GM21528 (cell line): ENCODE measurements around the gene KATNAL1.

ENCODE experiments used
- ATAC-seq: cut with Tn5 transposase; IDR thresholded peaks from one replicate; pipeline ENCODE4 v1.9.1; 2021; ENCODE audit warnings: mild to moderate bottlenecking, moderate library complexity; ENCODE audit not compliant: unreplicated experiment, low FRiP score

The KATNAL1 gene

GRCh38 chr13:30170569-30170968 is 136.8 kb downstream of the KATNAL1 start:
- ATAC-seq: no peak

GRCh38 chr13:30169442-30169841 is 137.9 kb downstream of the KATNAL1 start:
- no peak for ATAC-seq

- ATAC-seq: no peak
Measured at GRCh38 chr13:30165796-30166195, 141.6 kb downstream of the KATNAL1 start.

GRCh38 chr13:30165071-30165470 is 142.3 kb downstream of the KATNAL1 start:
- no peak for ATAC-seq

GRCh38 chr13:30164146-30164545 is 143.2 kb downstream of the KATNAL1 start:
- ATAC-seq: no peak

- no peak for ATAC-seq
Measured at GRCh38 chr13:30163441-30163840, 143.9 kb downstream of the KATNAL1 start.

- ATAC-seq: no peak
Measured at GRCh38 chr13:30159446-30159839, 147.9 kb downstream of the KATNAL1 start.

- ATAC-seq: no peak
Measured at GRCh38 chr13:30158774-30159445, 148.4 kb downstream of the KATNAL1 start.

GRCh38 chr13:30157616-30157993 is 149.7 kb downstream of the KATNAL1 start:
- ATAC-seq: no peak

- no peak for ATAC-seq
Measured at GRCh38 chr13:30156826-30157615, 150.3 kb downstream of the KATNAL1 start.

- ATAC-seq: no peak
Measured at GRCh38 chr13:30156270-30156669, 151.1 kb downstream of the KATNAL1 start.

GRCh38 chr13:30154931-30155330 is 152.4 kb downstream of the KATNAL1 start:
- ATAC-seq: no peak

- ATAC-seq: no peak
Measured at GRCh38 chr13:30154531-30154930, 152.8 kb downstream of the KATNAL1 start.

GRCh38 chr13:30153545-30154426 is 153.6 kb downstream of the KATNAL1 start:
- ATAC-seq: no peak
